Measurements from ENCODE around the gene TRAF1. TPM values are rescaled to one million over a fixed set of nuclear protein-coding genes. Genes with fewer than 3 reads are reported as not detected.

TRAF1 gene
- total and polyA plus RNA-seq, 2 of the 13 experiments (the other 11 are each of a cell fraction or from before 2014, with no cell fraction given): 0.44 to 1.0 TPM

- TF ChIP-seq, protein P1, sequence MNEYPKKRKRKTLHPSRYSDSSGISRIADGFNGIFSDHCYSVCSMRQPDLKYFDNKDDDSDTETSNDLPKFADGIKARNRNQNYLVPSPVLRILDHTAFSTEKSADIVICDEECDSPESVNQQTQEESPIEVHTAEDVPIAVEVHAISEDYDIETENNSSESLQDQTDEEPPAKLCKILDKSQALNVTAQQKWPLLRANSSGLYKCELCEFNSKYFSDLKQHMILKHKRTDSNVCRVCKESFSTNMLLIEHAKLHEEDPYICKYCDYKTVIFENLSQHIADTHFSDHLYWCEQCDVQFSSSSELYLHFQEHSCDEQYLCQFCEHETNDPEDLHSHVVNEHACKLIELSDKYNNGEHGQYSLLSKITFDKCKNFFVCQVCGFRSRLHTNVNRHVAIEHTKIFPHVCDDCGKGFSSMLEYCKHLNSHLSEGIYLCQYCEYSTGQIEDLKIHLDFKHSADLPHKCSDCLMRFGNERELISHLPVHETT (CRISPR knock-in tag; conservative IDR thresholded peaks at IDR 0.05): peak; percentile 89
- 0 out of 2 replicates have a peak, but pooled peaks have one; percentile 20 for TF ChIP-seq ZNF235 (CRISPR knock-in tag; IDR thresholded peaks at IDR 0.05; ENCODE audit: borderline replicate concordance)
- TF ChIP-seq ETV5 (CRISPR knock-in tag; IDR thresholded peaks at IDR 0.05; ENCODE audit: borderline replicate concordance): peak; percentile 77
- no peak for TF ChIP-seq TP53 (CRISPR knock-in tag; conservative IDR thresholded peaks at IDR 0.05)
- TF ChIP-seq TBX2 (CRISPR knock-in tag; IDR thresholded peaks at IDR 0.05; ENCODE audit: borderline replicate concordance): peak; percentile 68; the same call in 1 of the 2 replicates
- TF ChIP-seq, protein P2, sequence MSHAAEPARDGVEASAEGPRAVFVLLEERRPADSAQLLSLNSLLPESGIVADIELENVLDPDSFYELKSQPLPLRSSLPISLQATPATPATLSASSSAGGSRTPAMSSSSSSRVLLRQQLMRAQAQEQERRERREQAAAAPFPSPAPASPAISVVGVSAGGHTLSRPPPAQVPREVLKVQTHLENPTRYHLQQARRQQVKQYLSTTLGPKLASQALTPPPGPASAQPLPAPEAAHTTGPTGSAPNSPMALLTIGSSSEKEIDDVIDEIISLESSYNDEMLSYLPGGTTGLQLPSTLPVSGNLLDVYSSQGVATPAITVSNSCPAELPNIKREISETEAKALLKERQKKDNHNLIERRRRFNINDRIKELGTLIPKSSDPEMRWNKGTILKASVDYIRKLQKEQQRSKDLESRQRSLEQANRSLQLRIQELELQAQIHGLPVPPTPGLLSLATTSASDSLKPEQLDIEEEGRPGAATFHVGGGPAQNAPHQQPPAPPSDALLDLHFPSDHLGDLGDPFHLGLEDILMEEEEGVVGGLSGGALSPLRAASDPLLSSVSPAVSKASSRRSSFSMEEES (CRISPR knock-in tag; IDR thresholded peaks at IDR 0.05): no peak
- no peak for TF ChIP-seq ZNF614 (CRISPR knock-in tag; IDR thresholded peaks at IDR 0.05; ENCODE audit: borderline replicate concordance)
- no peak for TF ChIP-seq PHF21A (CRISPR knock-in tag; IDR thresholded peaks at IDR 0.05)
- TF ChIP-seq ZSCAN29 (CRISPR knock-in tag; conservative IDR thresholded peaks at IDR 0.05): peak; percentile 79
- peak; percentile 74; the same call in 1 of the 2 replicates for TF ChIP-seq ZNF788 (CRISPR knock-in tag; IDR thresholded peaks at IDR 0.05; ENCODE audit: borderline replicate concordance)
- TF ChIP-seq ZNF564 (CRISPR knock-in tag; IDR thresholded peaks at IDR 0.05): 0 out of 2 replicates have a peak, but pooled peaks have one; percentile 52
- TF ChIP-seq, protein P3, sequence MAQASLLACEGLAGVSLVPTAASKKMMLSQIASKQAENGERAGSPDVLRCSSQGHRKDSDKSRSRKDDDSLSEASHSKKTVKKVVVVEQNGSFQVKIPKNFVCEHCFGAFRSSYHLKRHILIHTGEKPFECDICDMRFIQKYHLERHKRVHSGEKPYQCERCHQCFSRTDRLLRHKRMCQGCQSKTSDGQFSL (CRISPR knock-in tag; IDR thresholded peaks at IDR 0.05): no peak
- TF ChIP-seq SP4 (CRISPR knock-in tag; IDR thresholded peaks at IDR 0.05): no peak
- no peak for TF ChIP-seq RBM22 (optimal IDR thresholded peaks at IDR 0.05; ENCODE audit: low read length)
- TF ChIP-seq SNRNP70 (IDR thresholded peaks at IDR 0.05; ENCODE audit: low read depth, low read length): no peak
- TF ChIP-seq ARID3A (IDR thresholded peaks at IDR 0.05; ENCODE audit: low read depth, low read length): no peak
- no peak for TF ChIP-seq RBAK (CRISPR knock-in tag; IDR thresholded peaks at IDR 0.05)
- TF ChIP-seq ZNF816 (CRISPR knock-in tag; IDR thresholded peaks at IDR 0.05; ENCODE audit: borderline replicate concordance): no peak
- no peak for TF ChIP-seq KDM5A (IDR thresholded peaks at IDR 0.05; ENCODE audit: borderline replicate concordance, low read length)
- TF ChIP-seq ZBTB37 (CRISPR knock-in tag; IDR thresholded peaks at IDR 0.05): no peak
- TF ChIP-seq KLF13 (CRISPR knock-in tag; IDR thresholded peaks at IDR 0.05): no peak
- TF ChIP-seq PHF20 (CRISPR knock-in tag; IDR thresholded peaks at IDR 0.05): peak; percentile 63
Observed at GRCh38 chr9:120928483-120929228, 2.1 kb upstream of the TRAF1 start (continued).

Data from HepG2 (cell line).